Mononuclear cell (primary cell): Measurements from ENCODE around the gene SPPL2A. TPM values are rescaled to one million over a fixed set of nuclear protein-coding genes. Genes with fewer than 3 reads are reported as not detected.
A peak's percentile ranks its signal among the peaks of the same experiment; 100 is the strongest.
"Not testable (repeated sequence)": the region's sequence is repeated elsewhere in the genome, so short reads cannot be mapped to it uniquely, and the experiment has no call there.

Source experiments
- H3K27me3 ChIP-seq: 2 replicates; pipeline ENCODE4 v1.6.0; 2011; ENCODE audit warnings: low read length, control low read depth; ENCODE audit not compliant: insufficient read depth
- H3K4me1 ChIP-seq: 2 replicates; pipeline ENCODE4 v1.5.1; 2011; ENCODE audit warnings: mild to moderate bottlenecking, low read length, control low read depth; ENCODE audit not compliant: insufficient read depth
- H3K4me3 ChIP-seq: 2 replicates; pipeline ENCODE4 v1.5.1; 2011; ENCODE audit warnings: mild to moderate bottlenecking, low read length, moderate library complexity
- H3K9me3 ChIP-seq: 2 replicates; pipeline ENCODE4 v1.5.1; 2011; ENCODE audit warnings: low read depth, mild to moderate bottlenecking, control low read depth, low read length
- total RNA-seq: library from RNA; depleted of rRNA; stranded (reverse); fragments of >200 nt; gene quantifications from one replicate; pipeline ENCODE4 v1.2.3, GENCODE V29; 2012

The SPPL2A gene
- 106 TPM for total RNA-seq

GRCh38 chr15:50765195-50765967, at the start of gene SPPL2A:
Gene SPPL2A (minus strand): TSS chr15:50765706. CDS start chr15:50765533, 173 bp downstream.
- peaks cover 26% of the 10 kb centered on the region for H3K4me1 ChIP-seq
- peak within 1 kb of the TSS; percentile 72 for H3K4me3 ChIP-seq

GRCh38 chr15:50814634-50815033, 49.1 kb upstream of the SPPL2A start:
- Histone ChIP-seq H3K9me3 (no peaks in the 10 kb centered on the region), H3K4me3 (no peak overlapping the region), H3K27me3 (no peaks in the 10 kb centered on the region), H3K4me1 (no peaks in the 10 kb centered on the region)

More at GRCh38 chr15:50765195-50765967, at the start of gene SPPL2A:
- H3K27me3 ChIP-seq: no peaks in the 10 kb centered on the region
- H3K9me3 ChIP-seq: no peaks in the 10 kb centered on the region

GRCh38 chr15:50813865-50814264, 48.4 kb upstream of the SPPL2A start:
- Histone ChIP-seq H3K27me3 (no peaks in the 10 kb centered on the region), H3K4me1 (no peaks in the 10 kb centered on the region), H3K4me3 (no peak overlapping the region), H3K9me3 (no peaks in the 10 kb centered on the region)

GRCh38 chr15:50813089-50813488, 47.6 kb upstream of the SPPL2A start:
- Histone ChIP-seq H3K9me3 (no peaks in the 10 kb centered on the region), H3K4me3 (no peak overlapping the region), H3K4me1 (no peaks in the 10 kb centered on the region), H3K27me3 (no peaks in the 10 kb centered on the region)

- not testable (repeated sequence) for H3K4me1 ChIP-seq, H3K4me3 ChIP-seq, H3K27me3 ChIP-seq, H3K9me3 ChIP-seq
Observed at GRCh38 chr15:50812181-50812506, 46.6 kb upstream of the SPPL2A start.

GRCh38 chr15:50811461-50812180, 46.1 kb upstream of the SPPL2A start:
- H3K9me3 ChIP-seq, H3K4me3 ChIP-seq, H3K27me3 ChIP-seq, H3K4me1 ChIP-seq: not testable (repeated sequence)

GRCh38 chr15:50810128-50810527, 44.6 kb upstream of the SPPL2A start:
- H3K4me3 ChIP-seq: no peak overlapping the region
- H3K9me3 ChIP-seq: no peaks in the 10 kb centered on the region
- H3K27me3 ChIP-seq: no peaks in the 10 kb centered on the region
- no peaks in the 10 kb centered on the region for H3K4me1 ChIP-seq

GRCh38 chr15:50808728-50809127, 43.2 kb upstream of the SPPL2A start:
- H3K4me1 ChIP-seq: no peaks in the 10 kb centered on the region
- no peak overlapping the region for H3K4me3 ChIP-seq
- no peaks in the 10 kb centered on the region for H3K27me3 ChIP-seq
- H3K9me3 ChIP-seq: no peaks in the 10 kb centered on the region

GRCh38 chr15:50803479-50804180, 38.1 kb upstream of the SPPL2A start:
- Histone ChIP-seq H3K9me3 (no peaks in the 10 kb centered on the region), H3K4me1 (no peaks in the 10 kb centered on the region), H3K4me3 (no peak overlapping the region), H3K27me3 (no peaks in the 10 kb centered on the region)

GRCh38 chr15:50800715-50801114, 35.2 kb upstream of the SPPL2A start:
- Histone ChIP-seq H3K27me3 (no peaks in the 10 kb centered on the region), H3K4me3 (no peak overlapping the region), H3K9me3 (no peaks in the 10 kb centered on the region), H3K4me1 (no peaks in the 10 kb centered on the region)

- H3K27me3 ChIP-seq: no peaks in the 10 kb centered on the region
- H3K4me3 ChIP-seq: no peak overlapping the region
- no peaks in the 10 kb centered on the region for H3K4me1 ChIP-seq
Observed at GRCh38 chr15:50798684-50799083, 33.2 kb upstream of the SPPL2A start.

GRCh38 chr15:50797926-50798325, 32.4 kb upstream of the SPPL2A start:
- Histone ChIP-seq H3K4me3 (no peak overlapping the region), H3K9me3 (no peaks in the 10 kb centered on the region), H3K4me1 (no peaks in the 10 kb centered on the region), H3K27me3 (no peaks in the 10 kb centered on the region)

More at GRCh38 chr15:50798684-50799083, 33.2 kb upstream of the SPPL2A start:
- H3K9me3 ChIP-seq: no peaks in the 10 kb centered on the region

GRCh38 chr15:50791486-50791885, 26.0 kb upstream of the SPPL2A start:
- Histone ChIP-seq H3K27me3 (no peaks in the 10 kb centered on the region), H3K9me3 (no peaks in the 10 kb centered on the region), H3K4me1 (no peaks in the 10 kb centered on the region), H3K4me3 (no peak overlapping the region)

GRCh38 chr15:50790778-50791453, 25.4 kb upstream of the SPPL2A start:
- Histone ChIP-seq H3K4me3 (no peak overlapping the region), H3K4me1 (no peaks in the 10 kb centered on the region), H3K27me3 (no peaks in the 10 kb centered on the region), H3K9me3 (no peaks in the 10 kb centered on the region)

- no peaks in the 10 kb centered on the region for H3K27me3 ChIP-seq
Observed at GRCh38 chr15:50786871-50787270, 21.4 kb upstream of the SPPL2A start.

More at GRCh38 chr15:50786871-50787270, 21.4 kb upstream of the SPPL2A start:
- H3K4me3 ChIP-seq: no peak overlapping the region
- no peaks in the 10 kb centered on the region for H3K9me3 ChIP-seq
- H3K4me1 ChIP-seq: no peaks in the 10 kb centered on the region
